GM12878 (cell line): ENCODE measurements around the gene POLRMT. TPM values are rescaled to one million over a fixed set of nuclear protein-coding genes. Genes with fewer than 3 reads are reported as not detected.

ENCODE experiments used
- GATAD2B ChIP-seq: fragments of 450-650 bp; conservative IDR thresholded peaks from 2 replicates; pipeline ENCODE4 v1.6.1; 2017; ENCODE audit warnings: low read depth, mild to moderate bottlenecking, moderate library complexity
- HCFC1 ChIP-seq: fragments of 150-350 bp; IDR thresholded peaks from 2 replicates; pipeline ENCODE4 v1.6.1; 2014; ENCODE audit warnings: low read length
- KLF5 ChIP-seq: fragments of 450-650 bp; IDR thresholded peaks from 2 replicates; pipeline ENCODE4 v1.6.1; 2014; ENCODE audit warnings: mild to moderate bottlenecking; ENCODE audit not compliant: partially characterized antibody
- NKRF ChIP-seq: fragments of 450-650 bp; conservative IDR thresholded peaks from 2 replicates; pipeline ENCODE4 v1.6.1; 2017; ENCODE audit warnings: mild to moderate bottlenecking, moderate library complexity
- NRF1 ChIP-seq: conservative IDR thresholded peaks from 2 replicates; pipeline ENCODE4 v1.6.1; 2011; ENCODE audit warnings: mild to moderate bottlenecking, low read depth, low read length, improper control_type of control experiment
- TARDBP ChIP-seq: IDR thresholded peaks from 2 replicates; pipeline ENCODE4 v1.6.1; 2016; ENCODE audit warnings: borderline replicate concordance
- USF1 ChIP-seq: IDR thresholded peaks from 2 replicates; pipeline ENCODE4 v1.6.1; 2011; ENCODE audit warnings: borderline replicate concordance, low read depth, mild to moderate bottlenecking, moderate library complexity, mixed read lengths, low read length; ENCODE audit not compliant: insufficient read depth; ENCODE audit errors: extremely low read length
- ZNF207 ChIP-seq: fragments of 450-650 bp; IDR thresholded peaks from 2 replicates; pipeline ENCODE4 v1.6.1; 2014; ENCODE audit warnings: antibody characterized with exemption, mild to moderate bottlenecking, borderline replicate concordance
- ZNF24 ChIP-seq: fragments of 450-650 bp; IDR thresholded peaks from 2 replicates; pipeline ENCODE4 v1.6.1; 2017; ENCODE audit warnings: antibody characterized with exemption, mild to moderate bottlenecking
- polyA plus RNA-seq, 11 experiments: library from polyadenylated mRNA; depleted of rRNA in 4 of 11; unstranded in 6 of 11; stranded (reverse) in 5 of 11; fragments of >200 nt; fragmentation: Nextera tagmentation in 4 of 11; fragmentation: Illumina TruSeq in 1 of 11; extraction: Ambion mirVana in 4 of 11; extraction: Trizol in 1 of 11; gene quantifications; 1 replicate in 1 of 11; 2 replicates in 10 of 11; pipeline versions ENCODE4 v1.2.1 to v1.2.3, GENCODE V29; 2011 to 2016; ENCODE audit warnings: inconsistent platforms in 2 of 11, missing spikeins in 2 of 11, low read depth in 1 of 11
- total RNA-seq, 4 experiments: library from RNA; depleted of rRNA in 3 of 4; stranded (reverse); fragments of >200 nt in 3 of 4; fragmentation: Illumina TruSeq in 1 of 4; extraction: Trizol in 1 of 4; gene quantifications; 2 replicates each; pipeline versions ENCODE4 v1.2.1 to v1.2.3, GENCODE V29; 2013 to 2021

The POLRMT gene
- total and polyA plus RNA-seq, 10 of the 15 experiments (the other 5 are each of a cell fraction or from before 2014, with no cell fraction given): 9.9 to 57.6 (median 34.6) TPM

GRCh38 chr19:679418-680286 lies 46.3 kb upstream of the POLRMT start (continued):
- TF ChIP-seq USF1 (no peak), NKRF (peak; percentile 90; the same call in 1 of the 2 replicates), ZNF24 (no peak), KLF5 (peak; percentile 54), GATAD2B (peak; percentile 94; the same call in 1 of the 2 replicates), NRF1 (peak; percentile 24; the same call in 1 of the 2 replicates), HCFC1 (no peak), ZNF207 (peak; percentile 86), TARDBP (no peak)
